H54 (cell line): ENCODE results near the gene CLDN22.

Experiments used
- DNase-seq: peaks from one replicate; pipeline ENCODE4 v3.0.0; 2011; ENCODE audit warnings: low spot score, mixed read lengths; ENCODE audit not compliant: insufficient read length
- FAIRE-seq: peaks from 3 replicates; lab custom pipeline; 2011; peaks lifted over from hg19 to GRCh38; lab: Jason Lieb, UNC
- POLR2A ChIP-seq: IDR thresholded peaks from 2 replicates; pipeline ENCODE4 v1.6.1; 2011; ENCODE audit warnings: low read depth, mild to moderate bottlenecking, low read length

The CLDN22 gene

DNA sequence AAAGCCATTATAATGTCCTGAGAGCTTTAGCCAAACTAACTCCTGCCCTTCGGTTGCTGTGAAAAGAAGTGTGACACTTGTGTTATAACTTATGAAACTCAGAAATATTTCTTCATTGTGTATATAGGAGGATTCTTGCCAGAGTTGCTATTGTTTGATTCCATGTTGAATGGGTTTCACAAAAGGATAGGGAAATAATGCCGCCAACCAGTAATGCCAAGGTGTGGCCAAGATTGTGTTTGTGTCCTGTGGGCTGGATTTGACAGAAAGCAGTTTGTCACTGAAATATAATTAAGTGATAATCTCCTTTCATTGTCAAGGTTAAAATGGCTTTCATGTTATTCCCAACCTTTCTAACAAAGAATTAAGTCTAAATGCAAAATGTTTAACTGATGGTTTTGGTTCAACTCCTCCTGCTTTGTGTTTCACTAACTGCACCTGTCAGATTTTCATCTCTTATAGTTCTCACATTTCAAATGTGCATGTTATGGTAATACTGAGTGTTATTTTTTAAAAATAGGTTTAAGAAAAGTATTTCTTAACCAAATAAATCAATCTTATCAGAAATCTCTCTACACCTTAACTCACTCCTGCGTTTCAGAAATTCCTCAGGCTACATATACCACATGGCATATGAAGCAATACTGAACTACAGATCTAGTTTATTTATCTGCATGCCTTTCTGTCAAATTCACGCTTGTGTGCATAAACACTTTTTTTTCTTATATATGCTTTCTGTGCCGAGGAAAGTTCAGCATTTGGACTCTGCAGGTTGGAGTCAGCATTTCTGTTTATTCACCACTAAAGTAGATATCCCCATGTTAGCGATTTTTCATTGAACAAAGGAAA lies at the start of gene CLDN22:
Gene CLDN22, minus strand, starts transcription at position 66 of the 849 bp plus-strand sequence. Its CDS starts 58 bp downstream, at position 8.
- DNase-seq (no peak), FAIRE-seq (no peak)
- TF ChIP-seq POLR2A = no peak

DNA sequence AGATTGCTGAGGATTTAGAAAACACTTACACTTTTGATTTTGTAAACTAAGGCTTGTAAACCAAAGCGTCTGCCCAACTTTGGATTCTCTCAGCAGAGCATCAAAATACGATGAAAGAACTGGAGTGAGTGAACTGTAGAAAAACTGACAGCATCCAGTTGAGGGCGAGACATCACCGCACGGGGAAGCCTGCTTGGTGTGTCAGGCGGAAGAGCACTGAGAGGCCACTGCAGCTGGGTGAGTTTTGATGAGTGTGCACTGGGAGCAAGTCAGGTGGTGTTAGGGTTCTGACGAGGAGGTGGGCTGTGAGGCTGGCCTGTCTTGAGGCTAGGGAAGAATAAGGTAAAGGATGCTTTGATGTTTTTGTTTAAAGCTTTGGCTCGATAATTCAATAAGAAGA lies 49.0 kb upstream of the CLDN22 start:
- FAIRE-seq = no peak
- no peak for TF ChIP-seq POLR2A
- no peak for DNase-seq

DNA sequence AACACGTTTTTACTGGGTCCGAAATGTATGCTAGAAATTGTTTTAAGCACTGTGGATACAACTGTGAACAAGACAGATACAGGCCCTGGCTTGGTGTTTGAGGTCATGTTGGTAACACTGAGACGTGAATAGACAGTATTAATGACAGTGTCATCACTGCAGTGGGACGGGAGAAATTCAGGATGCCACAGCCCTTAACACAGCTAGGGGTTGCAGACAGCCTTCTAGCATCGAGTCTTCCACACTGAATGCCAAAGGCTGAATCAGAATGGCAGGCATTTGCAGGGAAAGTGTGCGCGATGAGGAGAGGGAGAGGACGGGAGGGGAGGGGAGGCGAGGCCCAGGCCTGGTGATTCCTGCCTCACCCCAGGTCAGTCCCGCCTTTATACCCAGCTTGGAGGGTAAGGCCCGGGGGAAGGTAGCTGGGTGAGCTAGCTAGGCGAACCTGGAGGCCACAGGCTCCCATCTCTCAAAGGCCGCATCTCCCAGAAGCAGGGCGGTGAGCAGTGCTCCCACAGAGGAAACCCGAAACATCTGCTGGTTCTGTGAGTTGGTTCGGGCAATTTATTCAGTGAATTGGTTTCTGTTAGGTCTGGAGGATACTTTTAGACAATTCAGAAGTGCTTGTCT lies 46.2 kb upstream of the CLDN22 start:
- no peak for FAIRE-seq
- DNase-seq = no peak
- no peak for TF ChIP-seq POLR2A

DNA sequence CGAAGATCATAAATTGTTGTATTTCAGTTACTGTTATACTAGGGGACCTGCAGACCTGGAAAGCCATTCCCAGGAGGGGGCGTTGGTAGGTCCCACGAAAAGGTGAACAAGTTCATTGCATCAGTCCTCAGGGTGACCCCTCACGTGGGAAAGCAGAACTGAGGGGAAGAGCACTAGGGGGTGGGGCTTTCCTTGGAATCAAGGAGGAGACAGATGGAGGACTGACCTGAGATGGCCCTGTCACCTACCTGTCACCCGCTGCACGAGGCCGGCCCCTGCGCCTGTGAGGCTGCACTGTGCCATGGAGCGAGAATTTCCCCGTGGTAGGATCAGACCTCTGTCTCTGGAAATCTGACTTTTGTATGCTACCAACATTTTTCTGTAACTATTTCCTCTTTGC lies 43.9 kb upstream of the CLDN22 start:
- no peak for DNase-seq
- TF ChIP-seq POLR2A = no peak
- FAIRE-seq = no peak

DNA sequence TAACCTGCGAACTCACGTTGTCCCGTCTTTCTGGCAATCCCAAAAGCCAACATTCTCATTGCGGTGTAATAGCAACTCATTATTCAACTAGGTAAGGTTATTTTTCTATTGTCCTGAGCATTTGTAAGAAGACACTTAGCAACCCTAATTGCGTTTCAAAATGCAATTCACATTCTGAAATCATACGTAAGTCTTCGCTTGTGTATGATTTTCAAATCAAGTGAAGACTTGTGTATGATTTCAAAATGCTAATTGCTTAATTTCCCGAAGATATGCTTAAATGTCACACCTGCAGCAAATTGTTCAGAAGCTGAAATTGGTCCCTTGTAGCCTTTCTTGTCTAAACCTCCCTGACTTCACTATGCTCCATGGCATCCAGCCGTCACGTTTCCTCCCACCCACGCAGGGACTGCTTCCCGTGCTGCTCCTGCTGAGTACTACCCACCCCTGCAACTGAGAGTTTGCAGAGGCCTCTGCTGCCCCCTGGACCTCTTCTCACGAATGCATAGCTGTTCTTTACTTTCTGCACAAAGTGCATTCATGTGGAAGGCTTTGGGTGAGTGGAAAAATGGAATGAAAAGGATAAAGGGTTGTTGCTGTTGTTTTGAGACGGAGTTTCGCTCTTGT lies 43.0 kb upstream of the CLDN22 start:
- DNase-seq = no peak
- no peak for TF ChIP-seq POLR2A
- FAIRE-seq = no peak

DNA sequence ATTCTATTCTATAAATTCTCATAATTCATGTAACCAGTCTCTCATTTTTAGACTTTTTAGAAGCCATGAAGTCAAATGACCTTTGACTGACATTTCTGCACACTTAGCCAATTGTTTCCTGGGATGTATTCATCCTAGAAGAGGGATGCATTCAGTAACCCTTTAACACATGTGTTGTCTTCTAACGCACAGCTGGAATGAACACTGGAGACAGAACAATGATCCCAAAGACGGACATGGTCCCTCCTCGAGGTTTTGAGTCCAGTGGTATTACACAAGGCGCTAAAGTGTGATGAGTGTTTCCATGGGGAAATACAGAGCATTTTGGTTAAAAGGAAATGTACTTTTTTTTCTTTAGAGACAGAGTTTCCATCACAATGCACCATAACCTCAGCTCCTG lies 42.0 kb upstream of the CLDN22 start:
- no peak for TF ChIP-seq POLR2A
- FAIRE-seq = no peak
- no peak for DNase-seq

DNA sequence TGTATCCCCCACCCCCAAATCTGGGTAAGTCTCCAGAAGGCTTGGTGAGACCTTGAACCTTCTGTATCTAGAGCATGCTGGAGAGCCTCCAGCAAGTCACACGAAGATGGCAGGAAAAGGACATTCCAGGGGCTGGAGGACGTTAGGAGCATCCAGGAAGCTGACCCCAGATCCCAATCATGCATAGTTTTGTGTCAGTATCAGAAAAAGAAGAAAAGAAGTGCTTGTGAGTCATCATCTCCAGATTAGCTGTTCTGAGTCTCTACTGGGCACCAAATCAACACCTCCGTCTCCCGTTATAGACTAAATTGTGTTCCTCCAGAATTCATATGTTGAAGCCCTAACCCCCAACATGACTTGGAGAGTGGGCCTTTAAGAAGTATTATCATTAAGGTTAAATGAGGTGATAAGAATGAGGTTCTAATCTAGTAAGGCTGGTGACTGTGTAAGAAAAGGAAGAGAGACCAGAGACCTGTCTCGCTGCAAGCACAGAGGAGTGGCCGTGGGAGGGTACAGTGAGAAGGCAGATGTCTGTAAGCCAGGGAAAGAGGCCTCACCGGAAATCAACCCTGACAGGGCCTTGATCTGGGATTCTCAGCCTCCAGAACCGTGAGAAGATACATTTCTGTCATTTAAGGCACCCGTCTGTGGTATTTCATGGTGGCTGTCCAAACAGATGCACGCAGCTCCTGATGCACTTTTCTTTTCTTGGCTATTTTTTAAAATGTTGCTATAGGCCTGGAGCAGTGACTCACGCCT lies 40.3 kb upstream of the CLDN22 start:
- no peak for TF ChIP-seq POLR2A
- FAIRE-seq (no peak), DNase-seq (no peak)

DNA sequence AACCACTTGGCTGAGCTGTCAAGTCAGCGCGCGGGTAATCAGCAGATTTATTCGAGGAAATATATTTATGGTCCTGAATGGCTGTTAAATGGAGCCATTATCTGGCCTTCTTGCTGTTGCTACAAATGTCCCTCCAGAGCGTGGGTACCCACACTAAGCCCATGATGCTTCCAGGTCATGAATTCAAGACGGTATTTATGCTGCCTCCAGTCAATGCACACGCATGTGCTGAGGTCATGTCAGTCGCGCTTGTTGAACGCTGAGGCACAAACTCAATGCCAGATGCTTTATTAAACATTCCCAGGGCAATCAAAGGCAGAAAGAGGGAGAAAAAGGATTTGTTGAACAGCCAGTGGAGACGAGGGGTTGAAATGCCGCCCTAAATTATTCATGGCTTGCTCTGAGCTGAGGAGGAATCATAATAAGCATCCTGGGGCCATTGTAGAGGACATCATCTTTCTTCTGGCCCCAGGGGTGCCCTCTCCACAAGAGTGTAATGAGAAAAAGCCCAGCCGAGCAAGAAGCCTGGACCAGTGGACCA lies 38.2 kb upstream of the CLDN22 start:
- DNase-seq = no peak
- no peak for TF ChIP-seq POLR2A
- no peak for FAIRE-seq

DNA sequence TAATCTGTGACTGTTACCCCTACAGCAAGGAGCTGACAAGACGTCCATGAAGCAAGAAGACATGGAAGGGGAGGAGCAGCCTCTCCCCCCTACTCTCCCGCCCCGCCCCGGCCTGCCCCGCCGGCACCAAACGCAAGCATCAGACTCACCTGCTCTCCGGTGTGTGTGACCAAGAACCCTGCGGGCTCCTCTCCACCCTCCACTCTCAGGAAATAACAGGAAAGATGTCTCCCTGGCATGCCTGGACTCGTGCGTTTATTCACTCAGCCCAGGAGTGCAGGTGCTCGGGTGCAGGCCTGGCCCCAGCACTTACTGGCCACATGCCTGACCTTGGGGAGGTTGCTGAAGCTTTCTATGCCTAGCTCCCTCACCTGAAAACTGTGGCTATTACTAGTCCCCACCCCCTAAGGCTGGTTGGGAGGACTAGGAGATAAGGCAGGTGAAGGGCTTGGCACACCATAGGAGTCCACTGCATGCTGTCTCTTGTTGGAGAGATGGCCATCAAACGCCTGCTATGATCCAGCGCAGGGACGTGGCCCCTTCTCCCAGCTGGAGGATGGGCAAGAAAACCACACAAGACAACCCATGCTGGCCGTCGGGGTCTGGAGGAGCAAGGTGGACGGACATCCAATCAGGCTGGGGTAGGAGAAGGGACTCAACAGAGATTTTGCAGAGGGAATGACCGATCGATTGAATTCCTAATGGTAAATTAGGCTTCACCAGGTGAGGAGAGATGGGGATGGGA lies 37.0 kb upstream of the CLDN22 start:
- TF ChIP-seq POLR2A = no peak
- FAIRE-seq (no peak), DNase-seq (no peak)

DNA sequence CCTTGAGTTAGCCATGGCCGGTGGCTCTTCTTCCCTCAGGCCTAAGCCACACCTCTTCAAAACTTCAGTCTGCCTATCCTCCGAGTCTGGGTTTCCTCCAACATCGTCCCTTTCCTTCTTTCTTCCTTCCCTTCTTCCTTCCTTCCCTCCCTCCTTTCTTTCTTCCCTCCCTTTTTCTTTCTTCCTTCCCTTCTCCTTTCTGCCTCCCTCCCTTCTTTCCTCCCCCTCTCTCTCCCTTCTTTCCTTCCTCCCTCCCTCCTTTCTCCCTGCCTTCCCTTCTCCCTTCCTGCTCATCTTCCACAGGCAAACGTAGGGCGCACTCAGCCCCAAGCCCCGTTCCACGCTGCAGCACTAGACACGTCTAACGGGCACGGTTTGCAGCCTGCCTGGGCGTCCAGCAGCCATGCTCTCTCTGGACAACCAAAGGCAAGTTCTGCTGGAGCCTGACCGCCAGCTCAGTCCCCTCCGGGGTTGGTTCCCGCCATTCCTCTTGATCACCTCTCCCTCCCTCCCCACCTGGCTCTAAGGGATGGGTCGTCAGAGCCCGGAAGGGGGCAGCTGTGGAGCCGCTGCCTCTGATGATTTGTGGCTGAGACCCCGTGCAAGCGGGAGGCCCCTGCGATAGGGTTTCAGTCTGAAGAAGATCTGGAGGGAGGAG lies 36.2 kb upstream of the CLDN22 start:
- TF ChIP-seq POLR2A = no peak
- DNase-seq = no peak
- FAIRE-seq = no peak

DNA sequence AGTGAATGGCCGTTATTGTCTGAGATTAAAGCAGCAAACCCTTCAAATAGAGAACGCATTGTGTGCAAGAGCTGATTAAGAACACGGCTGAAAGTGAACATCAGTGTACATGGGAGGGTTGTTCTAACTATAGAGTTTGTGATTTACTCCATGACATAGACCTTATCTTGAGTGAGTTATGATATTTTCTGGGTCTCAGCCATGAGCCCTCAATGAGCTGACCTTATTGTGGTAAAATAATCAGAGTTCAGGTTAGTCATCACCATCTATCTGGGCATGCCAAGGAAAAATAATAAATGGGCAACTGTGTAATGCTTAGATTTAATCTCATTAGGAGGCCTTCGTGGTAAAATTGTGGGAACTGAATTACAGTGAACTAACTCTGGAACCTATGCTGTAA lies 35.3 kb upstream of the CLDN22 start:
- no peak for TF ChIP-seq POLR2A
- DNase-seq (peak; percentile 21), FAIRE-seq (no peak)

DNA sequence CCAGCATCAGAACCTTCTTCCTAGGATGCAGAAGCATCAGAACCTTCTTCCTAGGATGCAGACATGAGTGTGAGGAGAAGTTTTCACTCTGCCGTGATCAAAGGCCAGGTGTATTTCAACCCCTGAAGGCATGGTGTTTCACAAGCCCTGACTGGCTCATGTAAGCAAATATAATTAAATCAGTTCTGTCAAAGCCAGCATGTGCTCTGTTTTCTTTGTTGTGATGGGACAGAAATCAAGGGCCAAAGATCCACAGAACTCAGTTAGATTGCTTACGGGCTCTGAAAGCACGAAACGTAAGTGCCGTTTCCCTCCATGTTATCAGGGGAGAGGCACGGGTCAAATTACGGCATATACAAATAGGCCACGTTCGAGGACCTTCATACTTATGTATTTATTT lies 34.1 kb upstream of the CLDN22 start:
- FAIRE-seq = no peak
- no peak for DNase-seq
- no peak for TF ChIP-seq POLR2A
